GM11168 (cell line): ENCODE data around the gene DCAF12L2.
"Not testable (repeated sequence)": the region's sequence is repeated elsewhere in the genome, so short reads cannot be mapped to it uniquely, and the experiment has no call there.

Source experiments
- in situ Hi-C: fragments of 300-500 bp; cut with MboI; formaldehyde crosslinking; loops from one replicate; pipeline ENCODE4 v1.12.0; 2022; ENCODE audit warnings: low sequenced_read_pairs; ENCODE audit not compliant: unreplicated experiment

DCAF12L2 gene

DNA sequence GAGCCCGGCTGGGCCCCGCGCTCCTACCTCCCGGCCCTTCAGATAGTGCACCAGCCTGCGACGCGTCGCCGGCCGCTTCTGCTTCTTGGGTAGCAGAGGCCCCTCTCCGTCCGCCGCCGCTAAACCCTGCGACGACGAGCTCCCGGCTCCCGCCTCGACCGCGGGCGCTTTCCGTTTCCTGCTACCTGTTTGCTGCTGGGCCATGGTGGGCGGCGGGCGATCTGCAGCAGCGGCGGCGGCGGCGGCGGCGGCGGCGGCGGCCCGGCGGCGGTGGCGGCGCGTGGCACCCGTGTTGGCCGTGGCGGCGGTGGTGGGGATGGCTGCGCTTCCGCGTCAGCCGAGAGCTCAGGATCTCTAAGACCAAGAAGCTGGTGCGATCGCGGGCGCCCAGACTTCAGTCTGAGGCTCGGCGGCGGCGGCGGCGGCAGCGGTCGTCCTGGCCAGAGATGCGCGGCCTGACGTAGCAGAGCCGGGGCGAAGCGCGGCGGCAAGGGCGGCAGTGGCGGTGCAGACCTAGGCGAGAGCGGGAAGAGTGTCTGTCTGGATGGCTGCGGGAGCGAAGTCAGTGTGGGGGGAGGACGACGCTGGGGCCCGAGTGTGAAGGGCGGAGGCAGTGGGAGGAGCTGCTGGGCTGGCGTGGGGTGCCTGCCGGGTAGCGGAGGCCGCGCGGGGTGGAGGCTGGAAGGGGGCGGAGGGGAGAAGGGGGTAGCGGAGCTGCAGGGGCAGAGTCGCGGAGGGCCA, at the start of gene DCAF12L2:
Gene DCAF12L2 (minus strand): TSS at position 569 of the 741 bp plus-strand sequence. CDS start 365 bp downstream, at position 204.
- in situ Hi-C loops: no loop called here

DNA sequence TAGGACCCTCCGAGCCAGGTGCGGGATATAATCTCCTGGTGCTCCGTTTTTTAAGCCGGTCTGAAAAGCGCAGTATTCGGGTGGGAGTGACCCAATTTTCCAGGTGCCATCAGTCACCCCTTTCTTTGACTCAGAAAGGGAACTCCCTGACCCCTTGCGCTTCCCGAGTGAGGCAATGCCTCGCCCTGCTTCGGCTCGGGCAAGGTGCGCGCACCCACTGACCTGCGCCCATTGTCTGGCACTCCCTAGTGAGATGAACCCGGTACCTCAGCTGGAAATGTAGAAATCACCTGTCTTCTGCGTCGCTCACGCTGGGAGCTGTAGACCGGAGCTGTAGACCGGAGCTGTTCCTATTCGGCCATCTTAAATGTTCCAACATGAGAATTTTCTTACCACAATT, 24.8 kb upstream of the DCAF12L2 start:
- in situ Hi-C loops: not testable (repeated sequence)

- in situ Hi-C loops: no loop called here
Observed at GRCh38 chrX:126177133-126177840, 11.2 kb upstream of the DCAF12L2 start.

DNA sequence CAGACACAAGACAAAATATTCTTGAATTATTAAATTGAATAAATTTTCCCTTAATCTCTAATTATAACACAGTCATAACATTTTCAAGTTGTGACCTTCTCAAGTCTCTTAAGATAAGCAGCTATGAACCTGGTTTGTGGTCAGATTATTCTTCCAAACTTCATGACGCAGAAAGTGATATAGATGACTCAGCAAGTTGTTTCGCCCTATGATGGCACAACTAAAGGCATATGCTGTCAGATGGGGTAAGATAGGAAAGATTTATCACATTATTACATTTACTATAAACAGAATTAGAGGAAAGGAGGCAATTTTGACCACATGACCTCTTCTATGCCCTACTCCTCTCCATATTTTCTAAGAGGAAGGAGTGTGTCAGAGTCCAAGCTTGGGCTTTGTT, 4.6 kb upstream of the DCAF12L2 start:
- in situ Hi-C loops: no loop called here

- in situ Hi-C loops: no loop called here
Observed at GRCh38 chrX:126167560-126167959, 1.5 kb upstream of the DCAF12L2 start.

DNA sequence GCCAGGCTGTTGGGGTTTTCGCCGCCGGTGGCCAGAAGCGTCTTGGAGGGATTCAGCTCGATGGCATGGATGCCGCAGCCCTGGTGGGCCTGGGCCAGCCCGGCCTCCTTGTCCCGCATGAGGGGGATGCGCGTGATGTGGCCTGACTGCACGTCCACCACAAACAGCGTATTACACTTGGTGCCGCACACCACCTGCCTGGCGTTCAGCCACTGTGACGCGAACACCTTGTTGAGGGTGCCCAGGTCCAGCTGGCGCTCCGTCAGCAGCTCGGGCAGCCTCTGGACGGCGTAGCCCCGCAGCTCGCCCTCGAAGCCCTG, 728 bp downstream of the DCAF12L2 start:
- in situ Hi-C loops: no loop called here

- in situ Hi-C loops: no loop called here
Observed at GRCh38 chrX:126164689-126165400, 1.2 kb downstream of the DCAF12L2 start.

- in situ Hi-C loops: no loop called here
Observed at GRCh38 chrX:126164226-126164625, 1.9 kb downstream of the DCAF12L2 start.

- in situ Hi-C loops: no loop called here
Observed at GRCh38 chrX:126141014-126141413, 25.1 kb downstream of the DCAF12L2 start.

DNA sequence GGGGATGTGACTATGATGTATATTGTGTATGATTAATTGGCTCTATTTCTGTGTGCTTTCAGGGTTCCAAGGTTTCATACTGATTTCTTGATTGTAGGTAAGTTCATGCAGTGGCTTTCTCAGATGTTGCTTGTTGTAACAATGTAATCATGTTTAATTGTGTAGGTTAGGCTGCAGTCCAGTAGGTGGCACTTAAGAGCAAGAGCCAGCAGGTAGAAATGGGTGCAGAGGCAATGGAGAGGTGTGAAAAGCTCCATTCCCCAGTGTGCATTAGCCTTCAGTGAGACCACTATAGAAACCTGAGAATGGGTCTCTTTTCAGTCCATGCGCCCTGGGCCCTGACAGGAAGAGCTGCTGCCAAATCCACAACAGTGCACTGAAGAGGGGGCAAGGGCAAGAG, 28.2 kb downstream of the DCAF12L2 start:
- in situ Hi-C loops: no loop called here

- in situ Hi-C loops: no loop called here
Observed at GRCh38 chrX:126124721-126125120, 41.4 kb downstream of the DCAF12L2 start.
